H1 (cell line): ENCODE data around the gene PLXND1. TPM values are rescaled to one million over a fixed set of nuclear protein-coding genes. Genes with fewer than 3 reads are reported as not detected.

Experiments used
- RFX5 ChIP-seq: IDR thresholded peaks from 2 replicates; pipeline ENCODE4 v1.6.1; 2011; ENCODE audit warnings: low read depth, low read length, improper control_type of control experiment, borderline replicate concordance
- TBP ChIP-seq: IDR thresholded peaks from 2 replicates; pipeline ENCODE4 v1.6.1; 2011; ENCODE audit warnings: low read depth, low read length, improper control_type of control experiment
- polyA plus RNA-seq, 7 experiments: library from polyadenylated mRNA; depleted of rRNA in 3 of 7; stranded (reverse) in 5 of 7; unstranded in 2 of 7; fragments of >200 nt in 5 of 7; fragments of 200-250 nt in 2 of 7; gene quantifications; 1 replicate in 5 of 7; 2 replicates in 1 of 7; 4 replicates in 1 of 7; pipeline versions ENCODE4 v1.2.1 to v1.2.3, GENCODE V29; 2011 to 2013; ENCODE audit warnings: missing spikeins in 2 of 7, mixed read lengths in 2 of 7
- total RNA-seq: library from RNA; stranded (reverse); fragmentation: NEBNext Ultra II Directional; extraction: Animal tissue kit (Norgen Biotek cat#: 25700); gene quantifications from 2 replicates; pipeline ENCODE4 v1.2.1, GENCODE V29; 2021
- TF ChIP-seq, protein P1 (sequence below): IDR thresholded peaks from 2 replicates; pipeline ENCODE4 v1.6.1; 2011; ENCODE audit warnings: low read depth, mild to moderate bottlenecking, low read length; ENCODE audit not compliant: insufficient read depth

PLXND1 gene
- total and polyA plus RNA-seq, 2 of the 8 experiments (the other 6 are each of a cell fraction or from before 2014, with no cell fraction given) = 17.7 to 66.4 TPM

DNA sequence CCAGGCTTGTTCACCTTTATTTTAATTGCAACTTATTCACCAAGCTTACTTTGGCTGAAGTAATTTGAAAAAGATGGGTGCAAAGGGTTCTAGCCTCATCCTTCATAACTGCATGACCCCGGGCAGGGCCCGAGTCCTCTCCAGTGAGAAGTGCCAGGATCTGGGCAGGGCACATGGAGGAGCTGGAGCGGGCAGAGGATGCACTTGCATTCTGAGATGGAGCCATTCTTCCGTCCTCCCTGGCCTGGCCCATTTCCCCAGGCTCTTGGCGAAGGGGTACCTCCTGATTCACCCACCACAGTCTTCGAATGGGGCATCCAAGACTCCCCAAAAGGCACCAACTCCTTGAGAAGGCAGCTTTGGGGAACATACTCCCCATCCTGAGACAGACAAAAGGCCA is 22.5 kb upstream of the PLXND1 start (continued):
- TF ChIP-seq, protein P1, sequence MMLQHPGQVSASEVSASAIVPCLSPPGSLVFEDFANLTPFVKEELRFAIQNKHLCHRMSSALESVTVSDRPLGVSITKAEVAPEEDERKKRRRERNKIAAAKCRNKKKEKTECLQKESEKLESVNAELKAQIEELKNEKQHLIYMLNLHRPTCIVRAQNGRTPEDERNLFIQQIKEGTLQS = no peak
- TF ChIP-seq RFX5 (no peak), TBP (no peak)
